DOHH2 (cell line): ENCODE results near the gene RAPGEF5.

Experiments
- H3F3A ChIP-seq: fragments of 200-600 bp; sonication (generic), shearing (Covaris generic); 2 replicates; pipeline ENCODE4 v1.6.0; 2016; ENCODE audit warnings: antibody characterized with exemption, mild to moderate bottlenecking; ENCODE audit not compliant: control insufficient read depth, insufficient read depth
- H3K27ac ChIP-seq: fragments of 200-600 bp; sonication (generic); 2 replicates; pipeline ENCODE4 v1.5.1; 2014; ENCODE audit warnings: low read depth, mild to moderate bottlenecking, low read length, moderate library complexity
- H3K27me3 ChIP-seq: fragments of 200-600 bp; sonication (generic); 2 replicates; pipeline ENCODE4 v1.6.1; 2014; ENCODE audit warnings: mild to moderate bottlenecking, low read length, mixed read lengths; ENCODE audit not compliant: control insufficient read depth
- H3K36me3 ChIP-seq: fragments of 200-600 bp; sonication (generic); 2 replicates; pipeline ENCODE4 v1.6.1; 2014; ENCODE audit warnings: mild to moderate bottlenecking, low read length, moderate library complexity, mixed read lengths; ENCODE audit not compliant: control insufficient read depth
- H3K4me1 ChIP-seq: fragments of 200-600 bp; sonication (generic); 2 replicates; pipeline ENCODE4 v1.6.1; 2014; ENCODE audit warnings: mild to moderate bottlenecking, low read length, mixed read lengths; ENCODE audit not compliant: control insufficient read depth
- H3K4me2 ChIP-seq: fragments of 200-600 bp; sonication (generic); 2 replicates; pipeline ENCODE4 v1.6.0; 2014; ENCODE audit warnings: mild to moderate bottlenecking, low read length, moderate library complexity
- H3K4me3 ChIP-seq: fragments of 200-600 bp; sonication (generic); 2 replicates; pipeline ENCODE4 v1.5.1; 2014; ENCODE audit warnings: mild to moderate bottlenecking, low read length, mixed read lengths
- H3K79me2 ChIP-seq: fragments of 200-600 bp; sonication (generic); 2 replicates; pipeline ENCODE4 v1.6.1; 2014; ENCODE audit warnings: mild to moderate bottlenecking, low read length, mixed read lengths; ENCODE audit not compliant: control insufficient read depth
- H3K9me2 ChIP-seq: fragments of 200-600 bp; sonication (generic); replicated peaks from 2 replicates; pipeline ENCODE4 v1.6.1; 2014; ENCODE audit warnings: mild to moderate bottlenecking, low read length, mixed read lengths; ENCODE audit not compliant: control insufficient read depth
- H3K9me3 ChIP-seq: fragments of 200-600 bp; sonication (generic); 2 replicates; pipeline ENCODE4 v1.6.1; 2014; ENCODE audit warnings: antibody characterized with exemption, low read length, mixed read lengths; ENCODE audit not compliant: control insufficient read depth, insufficient read depth
- H4K20me1 ChIP-seq: fragments of 200-600 bp; sonication (generic); 2 replicates; pipeline ENCODE4 v1.6.0; 2014; ENCODE audit warnings: low read depth, mild to moderate bottlenecking, antibody characterized with exemption, low read length, moderate library complexity; ENCODE audit not compliant: control insufficient read depth, insufficient read depth
- EZH2phosphoT487 ChIP-seq: fragments of 200-600 bp; sonication (generic); IDR thresholded peaks from 2 replicates; pipeline ENCODE4 v1.6.1; 2017; ENCODE audit warnings: borderline replicate concordance, mild to moderate bottlenecking, antibody characterized with exemption, low read length, moderate library complexity, mixed read lengths
- TF ChIP-seq, protein P1 (sequence below): fragments of 200-600 bp; sonication (generic); IDR thresholded peaks from one replicate; pipeline ENCODE4 v1.5.1; 2014; ENCODE audit warnings: antibody characterized with exemption, mild to moderate bottlenecking, low read depth, low read length; ENCODE audit not compliant: poor library complexity, severe bottlenecking

The RAPGEF5 gene

DNA sequence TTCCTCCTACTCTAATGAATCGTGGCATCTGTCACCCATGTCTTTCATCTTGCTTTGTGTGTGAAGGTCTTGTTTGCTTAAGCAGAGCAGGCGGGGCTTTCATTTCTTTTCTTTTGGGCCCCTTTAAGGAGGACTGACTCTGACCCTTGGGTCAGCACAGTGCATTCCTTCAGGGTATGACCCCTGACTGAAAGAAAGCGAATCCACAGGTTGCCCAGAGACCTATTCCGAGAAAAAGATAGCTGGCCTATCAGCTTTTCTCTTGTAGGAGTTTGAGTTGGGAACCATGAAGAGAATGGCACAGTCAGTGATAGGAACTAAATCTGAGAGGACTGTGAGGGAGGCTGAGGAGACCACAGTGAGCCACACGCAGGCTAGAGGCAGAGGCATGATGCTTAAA is 218.1 kb downstream of the RAPGEF5 start:
- H3K36me3 ChIP-seq, result peaks cover 100% of the 10 kb centered on the region

DNA sequence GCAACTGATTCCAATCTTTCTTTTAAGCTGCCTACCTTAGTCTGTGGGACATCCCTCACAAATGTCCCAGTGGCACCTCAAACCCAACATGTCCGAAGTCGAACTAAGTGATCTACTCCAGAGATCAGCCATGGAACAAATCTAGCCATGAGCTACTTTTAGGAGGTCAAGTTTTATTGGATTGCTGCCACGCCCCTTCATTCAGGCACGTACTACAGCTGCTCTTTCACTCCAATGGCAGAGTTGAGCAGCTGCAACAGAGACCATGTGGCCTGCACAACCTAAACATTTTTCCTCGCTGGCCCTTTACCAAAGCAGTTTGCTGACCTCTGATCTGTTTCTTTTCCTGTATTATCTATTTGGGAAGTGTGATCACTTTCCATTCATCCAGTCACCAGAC is 218.8 kb downstream of the RAPGEF5 start:
- Histone ChIP-seq H4K20me1 (no peaks in the 10 kb centered on the region; the same call in 1 of the 2 replicates), H3K9me2 (no peaks in the 10 kb centered on the region), H3K27me3 (no peaks in the 10 kb centered on the region), H3K4me2 (no peak overlapping the region), H3K9me3 (no peaks in the 10 kb centered on the region), H3K36me3 (peaks cover 100% of the 10 kb centered on the region), H3K27ac (no peak overlapping the region), H3F3A (peaks cover 43% of the 10 kb centered on the region), H3K79me2 (no peaks in the 10 kb centered on the region), H3K4me1 (no peaks in the 10 kb centered on the region), H3K4me3 (no peak overlapping the region)
- no peak for TF ChIP-seq EZH2phosphoT487
- TF ChIP-seq, protein P1, sequence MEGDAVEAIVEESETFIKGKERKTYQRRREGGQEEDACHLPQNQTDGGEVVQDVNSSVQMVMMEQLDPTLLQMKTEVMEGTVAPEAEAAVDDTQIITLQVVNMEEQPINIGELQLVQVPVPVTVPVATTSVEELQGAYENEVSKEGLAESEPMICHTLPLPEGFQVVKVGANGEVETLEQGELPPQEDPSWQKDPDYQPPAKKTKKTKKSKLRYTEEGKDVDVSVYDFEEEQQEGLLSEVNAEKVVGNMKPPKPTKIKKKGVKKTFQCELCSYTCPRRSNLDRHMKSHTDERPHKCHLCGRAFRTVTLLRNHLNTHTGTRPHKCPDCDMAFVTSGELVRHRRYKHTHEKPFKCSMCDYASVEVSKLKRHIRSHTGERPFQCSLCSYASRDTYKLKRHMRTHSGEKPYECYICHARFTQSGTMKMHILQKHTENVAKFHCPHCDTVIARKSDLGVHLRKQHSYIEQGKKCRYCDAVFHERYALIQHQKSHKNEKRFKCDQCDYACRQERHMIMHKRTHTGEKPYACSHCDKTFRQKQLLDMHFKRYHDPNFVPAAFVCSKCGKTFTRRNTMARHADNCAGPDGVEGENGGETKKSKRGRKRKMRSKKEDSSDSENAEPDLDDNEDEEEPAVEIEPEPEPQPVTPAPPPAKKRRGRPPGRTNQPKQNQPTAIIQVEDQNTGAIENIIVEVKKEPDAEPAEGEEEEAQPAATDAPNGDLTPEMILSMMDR, result no peak

More for the DNA sequence above, 218.1 kb downstream of the RAPGEF5 start:
- no peaks in the 10 kb centered on the region for H3K9me3 ChIP-seq
- H3K9me2 ChIP-seq, result no peaks in the 10 kb centered on the region
- no peaks in the 10 kb centered on the region for H3K27me3 ChIP-seq
- no peaks in the 10 kb centered on the region for H3K4me1 ChIP-seq
- no peak overlapping the region for H3K4me2 ChIP-seq
- TF ChIP-seq, protein P1, result no peak
- TF ChIP-seq EZH2phosphoT487, result no peak
- no peak overlapping the region for H3K4me3 ChIP-seq
- H3F3A ChIP-seq, result peaks cover 46% of the 10 kb centered on the region
- H4K20me1 ChIP-seq, result no peaks in the 10 kb centered on the region; the same call in 1 of the 2 replicates
- no peak overlapping the region for H3K27ac ChIP-seq
- no peaks in the 10 kb centered on the region; the same call in 1 of the 2 replicates for H3K79me2 ChIP-seq

DNA sequence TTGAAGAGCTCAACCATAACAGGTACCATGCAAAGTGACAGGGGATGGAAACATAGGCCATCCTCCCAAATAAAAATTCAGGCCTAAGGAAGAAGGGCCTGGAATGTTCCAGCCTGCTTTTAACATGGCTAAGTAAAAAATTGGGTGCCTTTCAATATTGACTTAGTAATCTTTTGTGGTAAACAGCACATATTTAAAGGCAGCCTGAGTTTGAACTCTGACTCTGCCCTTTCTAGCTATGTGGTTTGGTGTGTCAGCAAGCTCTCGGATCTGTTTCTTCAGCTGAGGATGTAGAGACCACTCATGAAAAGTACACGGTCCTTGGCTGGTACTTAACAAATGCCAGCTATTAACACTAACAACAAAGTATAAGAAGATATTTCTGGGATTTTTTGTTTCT is 219.5 kb downstream of the RAPGEF5 start:
- H3K79me2 ChIP-seq, result no peaks in the 10 kb centered on the region
- no peaks in the 10 kb centered on the region for H3K9me3 ChIP-seq
- H3K27ac ChIP-seq, result no peak overlapping the region
- no peaks in the 10 kb centered on the region for H3K4me1 ChIP-seq
- H3K4me2 ChIP-seq, result no peak overlapping the region
- H3K4me3 ChIP-seq, result no peak overlapping the region
- H3F3A ChIP-seq, result peaks cover 39% of the 10 kb centered on the region
- TF ChIP-seq, protein P1, result no peak
- TF ChIP-seq EZH2phosphoT487, result no peak
- H3K27me3 ChIP-seq, result no peaks in the 10 kb centered on the region
- no peaks in the 10 kb centered on the region for H3K9me2 ChIP-seq
- H3K36me3 ChIP-seq, result peaks cover 100% of the 10 kb centered on the region
- no peaks in the 10 kb centered on the region; the same call in 1 of the 2 replicates for H4K20me1 ChIP-seq

DNA sequence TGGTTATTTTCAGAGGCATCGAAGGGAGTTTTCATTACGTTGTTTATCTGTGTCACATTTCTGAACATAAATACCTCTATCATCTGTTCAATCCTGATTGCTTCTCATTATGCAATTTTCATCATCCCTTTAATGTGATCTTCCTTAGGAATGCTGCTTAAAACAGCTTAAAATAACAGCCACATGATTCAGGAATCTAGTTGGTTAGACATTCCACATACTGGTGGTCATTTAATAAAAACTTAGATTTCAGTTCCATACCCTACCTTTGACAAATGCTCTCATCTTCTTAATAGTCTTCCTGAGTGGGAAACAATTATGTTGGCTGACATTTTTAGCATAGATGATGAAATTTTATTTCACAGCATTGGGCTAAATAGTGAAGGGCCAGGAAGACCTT is 219.9 kb downstream of the RAPGEF5 start:
- H3K79me2 ChIP-seq, result no peaks in the 10 kb centered on the region
- H3K36me3 ChIP-seq, result peaks cover 100% of the 10 kb centered on the region
- no peaks in the 10 kb centered on the region; the same call in 1 of the 2 replicates for H4K20me1 ChIP-seq
- H3K4me2 ChIP-seq, result no peak overlapping the region
- H3K4me3 ChIP-seq, result no peak overlapping the region
- no peak overlapping the region for H3K27ac ChIP-seq
- no peaks in the 10 kb centered on the region for H3K9me2 ChIP-seq
- no peaks in the 10 kb centered on the region for H3K4me1 ChIP-seq
- no peak for TF ChIP-seq EZH2phosphoT487
- TF ChIP-seq, protein P1, result no peak
- no peaks in the 10 kb centered on the region for H3K9me3 ChIP-seq
- peaks cover 38% of the 10 kb centered on the region for H3F3A ChIP-seq
- no peaks in the 10 kb centered on the region for H3K27me3 ChIP-seq
